Suprapubic skin (tissue), 3 donors: ENCODE results near the gene TNIK.

ENCODE experiments used
- EP300 ChIP-seq: sonication (generic); formaldehyde crosslinking; IDR thresholded peaks from one replicate; pipeline ENCODE4 v1.6.1; 2017; ENCODE audit warnings: antibody characterized with exemption
- POLR2A ChIP-seq, 2 donors: fragments of 450-650 bp; IDR thresholded peaks; one replicate each; pipeline ENCODE4 v1.6.1; 2017; ENCODE audit warnings: antibody characterized with exemption in 2 of 2, mild to moderate bottlenecking in 2 of 2, moderate library complexity in 2 of 2
- TF ChIP-seq, protein P1 (sequence below), 2 donors: fragments of 200-600 bp in 1 of 2; fragments of 450-650 bp in 1 of 2; sonication (generic) in 1 of 2; IDR thresholded peaks; one replicate each; pipeline ENCODE4 v1.5.1; 2016 to 2019; ENCODE audit warnings: antibody characterized with exemption in 2 of 2, mild to moderate bottlenecking in 1 of 2, moderate library complexity in 1 of 2

DNA sequence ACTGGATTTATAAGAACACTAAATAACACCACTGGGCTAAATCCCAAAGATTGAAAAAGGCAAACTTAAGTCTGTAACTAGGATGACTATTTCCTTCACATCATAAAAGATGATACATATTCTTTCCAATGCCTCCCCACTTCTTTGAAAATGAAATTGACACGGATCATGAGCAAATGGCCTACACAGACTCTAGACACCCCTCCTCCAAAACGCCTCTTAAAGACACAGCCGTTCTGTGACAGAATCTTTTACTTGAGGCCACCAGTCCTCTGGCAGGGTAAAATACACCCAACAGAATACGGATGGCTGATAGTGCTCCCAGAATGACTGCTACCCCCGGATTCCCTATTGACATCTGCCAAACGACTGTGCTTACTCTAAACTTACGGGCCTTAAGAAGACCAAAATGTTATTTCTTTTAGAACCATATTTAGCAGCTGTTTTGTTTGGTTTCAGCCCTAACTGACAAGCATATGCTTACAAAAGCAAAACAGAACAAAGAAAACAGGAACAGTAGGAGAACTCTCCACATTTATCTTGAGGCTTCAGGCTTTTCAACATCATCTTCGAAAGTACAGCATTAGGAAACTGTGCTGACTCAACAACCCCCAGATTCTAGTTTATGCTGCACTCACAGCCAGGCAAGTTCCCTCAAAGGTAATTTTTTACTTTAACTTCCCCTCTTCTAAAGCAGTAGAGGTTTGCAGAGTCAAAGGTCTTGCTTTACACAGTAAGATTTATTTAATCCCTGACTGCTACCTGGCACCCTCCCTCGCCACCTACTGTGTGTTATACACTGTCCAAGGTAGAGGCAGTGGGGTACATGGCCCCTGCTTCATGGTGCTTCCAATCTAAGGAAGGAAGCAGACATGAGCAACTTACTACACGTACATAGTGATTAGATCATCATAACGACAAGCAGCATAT lies 84.3 kb downstream of the TNIK start:
- TF ChIP-seq, protein P1, sequence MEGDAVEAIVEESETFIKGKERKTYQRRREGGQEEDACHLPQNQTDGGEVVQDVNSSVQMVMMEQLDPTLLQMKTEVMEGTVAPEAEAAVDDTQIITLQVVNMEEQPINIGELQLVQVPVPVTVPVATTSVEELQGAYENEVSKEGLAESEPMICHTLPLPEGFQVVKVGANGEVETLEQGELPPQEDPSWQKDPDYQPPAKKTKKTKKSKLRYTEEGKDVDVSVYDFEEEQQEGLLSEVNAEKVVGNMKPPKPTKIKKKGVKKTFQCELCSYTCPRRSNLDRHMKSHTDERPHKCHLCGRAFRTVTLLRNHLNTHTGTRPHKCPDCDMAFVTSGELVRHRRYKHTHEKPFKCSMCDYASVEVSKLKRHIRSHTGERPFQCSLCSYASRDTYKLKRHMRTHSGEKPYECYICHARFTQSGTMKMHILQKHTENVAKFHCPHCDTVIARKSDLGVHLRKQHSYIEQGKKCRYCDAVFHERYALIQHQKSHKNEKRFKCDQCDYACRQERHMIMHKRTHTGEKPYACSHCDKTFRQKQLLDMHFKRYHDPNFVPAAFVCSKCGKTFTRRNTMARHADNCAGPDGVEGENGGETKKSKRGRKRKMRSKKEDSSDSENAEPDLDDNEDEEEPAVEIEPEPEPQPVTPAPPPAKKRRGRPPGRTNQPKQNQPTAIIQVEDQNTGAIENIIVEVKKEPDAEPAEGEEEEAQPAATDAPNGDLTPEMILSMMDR (IDR thresholded peaks at IDR 0.05): no peak
- TF ChIP-seq POLR2A (IDR thresholded peaks at IDR 0.05): no peak
- TF ChIP-seq EP300: no peak
